ENCODE measurements around the gene FGD6.
"Not testable (repeated sequence)": the region's sequence is repeated elsewhere in the genome, so short reads cannot be mapped to it uniquely, and the experiment has no call there.

Gene FGD6

GRCh38 chr12:95217377-95218149, at the start of gene FGD6, which contains the start of gene VEZT:
TSS of gene FGD6 (minus strand) at chr12:95217467. CDS start at chr12:95217240, 227 bp downstream.
TSS of gene VEZT (plus strand) at chr12:95217807. CDS start at chr12:95217851, 44 bp downstream.
- peak; percentile 97 for DNase-seq (ENCODE audit: low read depth)

GRCh38 chr12:95266254-95266653, 49.0 kb upstream of the FGD6 start:
- DNase-seq (ENCODE audit: low read depth), result no peak

- no peak for DNase-seq (ENCODE audit: low read depth)
Observed at GRCh38 chr12:95265765-95266164, 48.5 kb upstream of the FGD6 start.

GRCh38 chr12:95262808-95263207, 45.5 kb upstream of the FGD6 start:
- no peak for DNase-seq (ENCODE audit: low read depth)

- DNase-seq (ENCODE audit: low read depth), result no peak
Observed at GRCh38 chr12:95261109-95261508, 43.8 kb upstream of the FGD6 start.

- DNase-seq (ENCODE audit: low read depth), result no peak
Observed at GRCh38 chr12:95259368-95259767, 42.1 kb upstream of the FGD6 start.

GRCh38 chr12:95258803-95259202, 41.5 kb upstream of the FGD6 start:
- DNase-seq (ENCODE audit: low read depth), result no peak

GRCh38 chr12:95258151-95258550, 40.9 kb upstream of the FGD6 start:
- DNase-seq (ENCODE audit: low read depth), result no peak

- DNase-seq (ENCODE audit: low read depth), result no peak
Observed at GRCh38 chr12:95257541-95257940, 40.3 kb upstream of the FGD6 start.

- DNase-seq (ENCODE audit: low read depth), result no peak
Observed at GRCh38 chr12:95253386-95253785, 36.1 kb upstream of the FGD6 start.

- no peak for DNase-seq (ENCODE audit: low read depth)
Observed at GRCh38 chr12:95248604-95249360, 31.5 kb upstream of the FGD6 start.

GRCh38 chr12:95248095-95248494, 30.8 kb upstream of the FGD6 start:
- no peak for DNase-seq (ENCODE audit: low read depth)

GRCh38 chr12:95244350-95244749, 27.1 kb upstream of the FGD6 start:
- no peak for DNase-seq (ENCODE audit: low read depth)

- no peak for DNase-seq (ENCODE audit: low read depth)
Observed at GRCh38 chr12:95243497-95244183, 26.4 kb upstream of the FGD6 start.

GRCh38 chr12:95241761-95242506, 24.7 kb upstream of the FGD6 start:
- DNase-seq (ENCODE audit: low read depth), result no peak

GRCh38 chr12:95241138-95241537, 23.9 kb upstream of the FGD6 start:
- not testable (repeated sequence) for DNase-seq (ENCODE audit: low read depth)

GRCh38 chr12:95240556-95240955, 23.3 kb upstream of the FGD6 start:
- DNase-seq (ENCODE audit: low read depth), result no peak

- DNase-seq (ENCODE audit: low read depth), result not testable (repeated sequence)
Observed at GRCh38 chr12:95239835-95240234, 22.6 kb upstream of the FGD6 start.

- no peak for DNase-seq (ENCODE audit: low read depth)
Observed at GRCh38 chr12:95239216-95239615, 21.9 kb upstream of the FGD6 start.

- DNase-seq (ENCODE audit: low read depth), result no peak
Observed at GRCh38 chr12:95238150-95238549, 20.9 kb upstream of the FGD6 start.

- no peak for DNase-seq (ENCODE audit: low read depth)
Observed at GRCh38 chr12:95237315-95237714, 20.0 kb upstream of the FGD6 start.

GRCh38 chr12:95235621-95236020, 18.4 kb upstream of the FGD6 start:
- DNase-seq (ENCODE audit: low read depth), result not testable (repeated sequence)
